ENCODE data around the gene AK1. TPM values are rescaled to one million over a fixed set of nuclear protein-coding genes. Genes with fewer than 3 reads are reported as not detected.
A peak's percentile ranks its signal among the peaks of the same experiment; 100 is the strongest.

Gene AK1
- total and polyA plus RNA-seq, 2 of the 13 experiments (the other 11 are each of a cell fraction or from before 2014, with no cell fraction given), result 19.1 to 32.8 TPM

- TF ChIP-seq ZBED4 (CRISPR knock-in tag; IDR thresholded peaks at IDR 0.05; ENCODE audit: borderline replicate concordance), result no peak
- TF ChIP-seq ZSCAN21 (CRISPR knock-in tag; IDR thresholded peaks at IDR 0.05; ENCODE audit: borderline replicate concordance), result peak; percentile 70; the same call in 1 of the 2 replicates
- no peak for TF ChIP-seq JDP2 (CRISPR knock-in tag; IDR thresholded peaks at IDR 0.05; ENCODE audit: borderline replicate concordance)
- no peak for TF ChIP-seq ZNF335 (CRISPR knock-in tag; IDR thresholded peaks at IDR 0.05)
- no peak for TF ChIP-seq FOXP4 (CRISPR knock-in tag; IDR thresholded peaks at IDR 0.05)
- no peak for TF ChIP-seq GLMP (CRISPR knock-in tag; IDR thresholded peaks at IDR 0.05; ENCODE audit: borderline replicate concordance)
- no peak for TF ChIP-seq U2AF2 (IDR thresholded peaks at IDR 0.05; ENCODE audit: low read depth, low read length)
- TF ChIP-seq ZNF615 (CRISPR knock-in tag; IDR thresholded peaks at IDR 0.05; ENCODE audit: borderline replicate concordance), result no peak
- TF ChIP-seq ZNF280D (CRISPR knock-in tag; IDR thresholded peaks at IDR 0.05), result no peak
- TF ChIP-seq ETV5 (CRISPR knock-in tag; IDR thresholded peaks at IDR 0.05; ENCODE audit: borderline replicate concordance), result peak; percentile 21; the same call in 1 of the 2 replicates
- peak; percentile 66 for TF ChIP-seq TEAD3 (CRISPR knock-in tag; optimal IDR thresholded peaks at IDR 0.05; ENCODE audit: borderline replicate concordance)
- TF ChIP-seq CC2D1A (CRISPR knock-in tag; IDR thresholded peaks at IDR 0.05), result 0 out of 2 replicates have a peak, but pooled peaks have one; percentile 63
- TF ChIP-seq ZNF607 (CRISPR knock-in tag; IDR thresholded peaks at IDR 0.05; ENCODE audit: borderline replicate concordance), result no peak
- TF ChIP-seq SMAD9 (CRISPR knock-in tag; IDR thresholded peaks at IDR 0.05), result no peak
- TF ChIP-seq, protein P1, sequence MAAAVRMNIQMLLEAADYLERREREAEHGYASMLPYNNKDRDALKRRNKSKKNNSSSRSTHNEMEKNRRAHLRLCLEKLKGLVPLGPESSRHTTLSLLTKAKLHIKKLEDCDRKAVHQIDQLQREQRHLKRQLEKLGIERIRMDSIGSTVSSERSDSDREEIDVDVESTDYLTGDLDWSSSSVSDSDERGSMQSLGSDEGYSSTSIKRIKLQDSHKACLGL (CRISPR knock-in tag; IDR thresholded peaks at IDR 0.05), result no peak
Observed at GRCh38 chr9:127825319-127826051, 52.0 kb downstream of the AK1 start (continued).

Measured in HepG2 (cell line).